AG09309 (cell line): ENCODE data around the gene PKN1.

Experiments
- DNase-seq: peaks from one replicate; pipeline ENCODE4 v3.0.0-alpha.2; 2010; ENCODE audit warnings: low read depth
- H3K4me3 ChIP-seq: 2 replicates; pipeline ENCODE4 v1.5.1; 2011; ENCODE audit warnings: mild to moderate bottlenecking, low read depth, low read length, moderate library complexity; ENCODE audit not compliant: control insufficient read depth
- TF ChIP-seq, protein P1 (sequence below): IDR thresholded peaks from 2 replicates; pipeline ENCODE4 v1.5.1; 2011; ENCODE audit warnings: mild to moderate bottlenecking, low read depth, low read length, inconsistent platforms; ENCODE audit not compliant: insufficient read depth, control insufficient read depth; ENCODE audit errors: missing control alignments

PKN1 gene

GRCh38 chr19:14510311-14511228, 77.5 kb downstream of the PKN1 start:
- TF ChIP-seq, protein P1, sequence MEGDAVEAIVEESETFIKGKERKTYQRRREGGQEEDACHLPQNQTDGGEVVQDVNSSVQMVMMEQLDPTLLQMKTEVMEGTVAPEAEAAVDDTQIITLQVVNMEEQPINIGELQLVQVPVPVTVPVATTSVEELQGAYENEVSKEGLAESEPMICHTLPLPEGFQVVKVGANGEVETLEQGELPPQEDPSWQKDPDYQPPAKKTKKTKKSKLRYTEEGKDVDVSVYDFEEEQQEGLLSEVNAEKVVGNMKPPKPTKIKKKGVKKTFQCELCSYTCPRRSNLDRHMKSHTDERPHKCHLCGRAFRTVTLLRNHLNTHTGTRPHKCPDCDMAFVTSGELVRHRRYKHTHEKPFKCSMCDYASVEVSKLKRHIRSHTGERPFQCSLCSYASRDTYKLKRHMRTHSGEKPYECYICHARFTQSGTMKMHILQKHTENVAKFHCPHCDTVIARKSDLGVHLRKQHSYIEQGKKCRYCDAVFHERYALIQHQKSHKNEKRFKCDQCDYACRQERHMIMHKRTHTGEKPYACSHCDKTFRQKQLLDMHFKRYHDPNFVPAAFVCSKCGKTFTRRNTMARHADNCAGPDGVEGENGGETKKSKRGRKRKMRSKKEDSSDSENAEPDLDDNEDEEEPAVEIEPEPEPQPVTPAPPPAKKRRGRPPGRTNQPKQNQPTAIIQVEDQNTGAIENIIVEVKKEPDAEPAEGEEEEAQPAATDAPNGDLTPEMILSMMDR: no peak
- no peak overlapping the region for H3K4me3 ChIP-seq
- DNase-seq: no peak

- TF ChIP-seq, protein P1: no peak
- no peak for DNase-seq
- H3K4me3 ChIP-seq: no peak overlapping the region
These were observed 78.1 kb downstream of the PKN1 start for GRCh38 chr19:14511229-14511593.

- TF ChIP-seq, protein P1: no peak
- no peak overlapping the region for H3K4me3 ChIP-seq
- no peak for DNase-seq
These were observed 79.4 kb downstream of the PKN1 start for GRCh38 chr19:14512406-14512961.

- TF ChIP-seq, protein P1: no peak
- no peak overlapping the region for H3K4me3 ChIP-seq
- no peak for DNase-seq
These were observed 81.2 kb downstream of the PKN1 start for GRCh38 chr19:14514215-14514863.

GRCh38 chr19:14515501-14516047, 82.5 kb downstream of the PKN1 start:
- no peak overlapping the region; the same call in 1 of the 2 replicates for H3K4me3 ChIP-seq
- no peak for DNase-seq
- TF ChIP-seq, protein P1: no peak

DNA sequence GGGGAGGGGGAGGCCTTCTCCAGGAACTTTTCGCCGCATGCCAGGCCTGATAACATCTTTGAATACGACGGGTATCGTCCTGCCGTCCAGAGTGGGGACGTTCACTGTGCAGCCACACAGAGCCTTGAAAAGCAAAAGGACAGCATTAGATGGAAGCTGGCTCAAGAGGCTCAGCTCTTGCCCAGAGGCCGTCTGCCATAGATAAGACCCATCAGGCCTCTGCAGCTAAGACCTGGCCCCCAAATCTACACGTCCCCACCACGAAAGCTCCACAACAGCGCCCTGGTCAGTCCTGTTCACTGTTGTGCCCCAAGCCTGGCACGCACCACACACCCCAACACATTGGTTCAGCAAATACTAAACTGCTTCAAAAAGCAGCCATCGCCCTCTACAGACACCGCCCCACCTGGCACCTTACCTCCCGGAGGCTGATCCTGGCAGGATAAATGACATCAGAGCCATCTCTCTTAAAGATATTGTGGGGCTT, 83.0 kb downstream of the PKN1 start:
- H3K4me3 ChIP-seq: peak overlapping the region; percentile 92
- no peak for DNase-seq
- TF ChIP-seq, protein P1: no peak
